Activated CD4-positive, alpha-beta memory T cell treated with anti-CD3 and anti-CD28 coated beads, Interleukin-2, amount 10 ng/mL, durations not matched to agents 7 days and 5 days (primary cell): ENCODE results near the gene VPS52. TPM values are rescaled to one million over a fixed set of nuclear protein-coding genes. Genes with fewer than 3 reads are reported as not detected.

Experiments used
- CTCF ChIA-PET: fragments of 350-600 bp; sonication (Branson Sonifier 250); formaldehyde crosslinking; loops from one replicate; lab custom pipeline; 2021; ENCODE audit warnings: antibody characterized with exemption, inconsistent platforms; lab: Charles Lee
- POLR2A ChIA-PET: fragments of 350-600 bp; sonication (Branson Sonifier 250); formaldehyde crosslinking; loops from one replicate; lab custom pipeline; 2021; ENCODE audit warnings: antibody characterized with exemption; lab: Charles Lee
- DNase-seq: peaks from one replicate; pipeline ENCODE4 v3.0.0-alpha.2; 2020
- H3K27ac Mint-ChIP-seq: one replicate; pipeline ENCODE4 v1.8.0; 2021; ENCODE audit warnings: mild to moderate bottlenecking, mixed read lengths
- H3K27me3 Mint-ChIP-seq: one replicate; pipeline ENCODE4 v1.8.0; 2021; ENCODE audit warnings: mixed read lengths
- H3K36me3 Mint-ChIP-seq: one replicate; pipeline ENCODE4 v1.8.0; 2021; ENCODE audit warnings: low read depth, mixed read lengths
- H3K4me1 Mint-ChIP-seq: one replicate; pipeline ENCODE4 v1.8.0; 2021; ENCODE audit warnings: mixed read lengths
- H3K4me3 Mint-ChIP-seq: one replicate; pipeline ENCODE4 v1.8.0; 2021; ENCODE audit warnings: mild to moderate bottlenecking, mixed read lengths
- H3K9me3 Mint-ChIP-seq: one replicate; pipeline ENCODE4 v1.8.0; 2021; ENCODE audit warnings: mixed read lengths
- total RNA-seq, 2 experiments: library from RNA; stranded (reverse); gene quantifications; one replicate each; pipeline ENCODE4 v1.2.3, GENCODE V29; 2021

VPS52 gene
- total RNA-seq, 2 experiments from 2014 or later = 53.1 to 59.7 TPM

GRCh38 chr6:33314943-33315792 is 43.5 kb upstream of the VPS52 start:
- H3K4me3 Mint-ChIP-seq = peak overlapping the region; percentile 87
- CTCF ChIA-PET = no interaction called here
- no peaks in the 10 kb centered on the region for H3K9me3 Mint-ChIP-seq
- H3K4me1 Mint-ChIP-seq = peaks cover 75% of the 10 kb centered on the region
- H3K27ac Mint-ChIP-seq = peak overlapping the region; percentile 91
- peaks cover 70% of the 10 kb centered on the region for H3K36me3 Mint-ChIP-seq
- POLR2A ChIA-PET = interaction anchor here (1.9 to 2.0 kb wide), 2 partner anchors 26 to 29 kb away, joined by 5 to 7 read pairs; partner anchors contain the start of gene WDR46
- DNase-seq = no peak
- H3K27me3 Mint-ChIP-seq = no peaks in the 10 kb centered on the region

GRCh38 chr6:33314515-33314942 is 42.9 kb upstream of the VPS52 start:
- no peaks in the 10 kb centered on the region for H3K27me3 Mint-ChIP-seq
- peaks cover 69% of the 10 kb centered on the region for H3K4me1 Mint-ChIP-seq
- H3K36me3 Mint-ChIP-seq = peaks cover 63% of the 10 kb centered on the region
- CTCF ChIA-PET = no interaction called here
- peak; percentile 78 for DNase-seq
- POLR2A ChIA-PET = interaction anchor here (1.9 kb wide), 1 partner anchor 30 kb away, joined by 7 read pairs; no protein-coding TSS in a partner anchor
- peak overlapping the region; percentile 87 for H3K4me3 Mint-ChIP-seq
- H3K27ac Mint-ChIP-seq = peak overlapping the region; percentile 91
- H3K9me3 Mint-ChIP-seq = no peaks in the 10 kb centered on the region

- no peaks in the 10 kb centered on the region for H3K9me3 Mint-ChIP-seq
Measured at GRCh38 chr6:33313709-33314514, 42.2 kb upstream of the VPS52 start, which contains the start of gene TAPBP. TSS of gene TAPBP (minus strand) at chr6:33314078. CDS start at chr6:33314041, 37 bp downstream.

GRCh38 chr6:33313105-33313708 is 41.5 kb upstream of the VPS52 start:
- peak; percentile 46 for DNase-seq
- Mint-ChIP-seq H3K4me1 (peaks cover 65% of the 10 kb centered on the region), H3K4me3 (peak overlapping the region; percentile 87), H3K9me3 (no peaks in the 10 kb centered on the region), H3K27ac (peak overlapping the region; percentile 91), H3K36me3 (peaks cover 60% of the 10 kb centered on the region), H3K27me3 (no peaks in the 10 kb centered on the region)
- ChIA-PET POLR2A (interaction anchor here (0.8 to 5.0 kb wide), 17 partner anchors 13 to 380 kb away, joined by 3 to 71 read pairs (median 4); partner anchors contain the start of genes B3GALT4, HLA-DPA1, PFDN6 and RGL2), CTCF (interaction anchor here (1.6 to 3.1 kb wide), 3 partner anchors 14 to 102 kb away, joined by 3 to 26 read pairs (median 16); partner anchors contain the start of gene RGL2)

More at GRCh38 chr6:33313709-33314514, 42.2 kb upstream of the VPS52 start, which contains the start of gene TAPBP:
- Mint-ChIP-seq H3K4me3 (peak within 1 kb of the TSS; percentile 87), H3K27ac (peak within 1 kb of the TSS; percentile 91), H3K27me3 (no peaks in the 10 kb centered on the region), H3K36me3 (peaks cover 60% of the 10 kb centered on the region), H3K4me1 (peaks cover 65% of the 10 kb centered on the region)
- DNase-seq = peak; percentile 84
- POLR2A ChIA-PET = interaction anchor here (0.8 to 5.0 kb wide), 15 partner anchors 13 to 379 kb away, joined by 3 to 71 read pairs (median 6); partner anchors contain the start of genes B3GALT4, HLA-DPA1, PFDN6 and RGL2
- CTCF ChIA-PET = interaction anchor here (3.1 kb wide), 2 partner anchors 15 to 31 kb away, joined by 16 to 26 read pairs; partner anchors contain the start of gene RGL2

GRCh38 chr6:33312361-33313104 is 40.9 kb upstream of the VPS52 start:
- Mint-ChIP-seq H3K4me3 (peak overlapping the region; percentile 87), H3K27me3 (no peaks in the 10 kb centered on the region), H3K27ac (peak overlapping the region; percentile 91), H3K9me3 (no peaks in the 10 kb centered on the region), H3K36me3 (peaks cover 59% of the 10 kb centered on the region), H3K4me1 (peaks cover 63% of the 10 kb centered on the region)
- peak; percentile 87 for DNase-seq
- POLR2A ChIA-PET = interaction anchor here (0.8 to 5.0 kb wide), 19 partner anchors 13 to 380 kb away, joined by 3 to 71 read pairs (median 4); partner anchors contain the start of genes B3GALT4, HLA-DPA1, PFDN6 and RGL2
- CTCF ChIA-PET = interaction anchor here (0.6 to 3.1 kb wide), 7 partner anchors 11 to 250 kb away, joined by 3 to 26 read pairs (median 5); partner anchors contain the start of genes B3GALT4 and RGL2

GRCh38 chr6:33306356-33306755 is 34.7 kb upstream of the VPS52 start:
- H3K36me3 Mint-ChIP-seq = peaks cover 63% of the 10 kb centered on the region
- no peaks in the 10 kb centered on the region for H3K27me3 Mint-ChIP-seq
- no peak overlapping the region for H3K4me3 Mint-ChIP-seq
- H3K27ac Mint-ChIP-seq = no peak overlapping the region
- H3K9me3 Mint-ChIP-seq = no peaks in the 10 kb centered on the region
- ChIA-PET POLR2A (interaction anchor here (2.2 kb wide), 1 partner anchor 35 kb away, joined by 5 read pairs; the partner anchor contains the start of genes RPS18 and VPS52), CTCF (interaction anchor here (0.7 kb wide), 1 partner anchor 339 kb away, joined by 3 read pairs; no protein-coding TSS in a partner anchor)
- no peak for DNase-seq
- peaks cover 40% of the 10 kb centered on the region for H3K4me1 Mint-ChIP-seq

GRCh38 chr6:33305052-33305451 is 33.4 kb upstream of the VPS52 start:
- H3K9me3 Mint-ChIP-seq = no peaks in the 10 kb centered on the region
- H3K27me3 Mint-ChIP-seq = no peaks in the 10 kb centered on the region
- DNase-seq = no peak
- peaks cover 43% of the 10 kb centered on the region for H3K4me1 Mint-ChIP-seq
- H3K27ac Mint-ChIP-seq = no peak overlapping the region
- ChIA-PET CTCF (no interaction called here), POLR2A (interaction anchor here (1.8 kb wide), 1 partner anchor 16 kb away, joined by 6 read pairs; the partner anchor contains the start of genes PFDN6 and WDR46)
- H3K4me3 Mint-ChIP-seq = no peak overlapping the region
- H3K36me3 Mint-ChIP-seq = peaks cover 63% of the 10 kb centered on the region

GRCh38 chr6:33304216-33304615 is 32.5 kb upstream of the VPS52 start:
- Mint-ChIP-seq H3K4me1 (peaks cover 51% of the 10 kb centered on the region), H3K36me3 (peaks cover 72% of the 10 kb centered on the region), H3K4me3 (no peak overlapping the region), H3K27me3 (no peaks in the 10 kb centered on the region), H3K9me3 (no peaks in the 10 kb centered on the region), H3K27ac (no peak overlapping the region)
- POLR2A ChIA-PET = interaction anchor here (1.8 kb wide), 1 partner anchor 15 kb away, joined by 6 read pairs; the partner anchor contains the start of genes PFDN6 and WDR46
- CTCF ChIA-PET = no interaction called here
- DNase-seq = no peak

GRCh38 chr6:33301877-33302276 is 30.2 kb upstream of the VPS52 start:
- Mint-ChIP-seq H3K27ac (no peak overlapping the region), H3K4me3 (no peak overlapping the region), H3K36me3 (peaks cover 58% of the 10 kb centered on the region), H3K4me1 (peaks cover 46% of the 10 kb centered on the region), H3K9me3 (no peaks in the 10 kb centered on the region), H3K27me3 (no peaks in the 10 kb centered on the region)
- DNase-seq = no peak
- ChIA-PET CTCF (interaction anchor here (1.0 to 1.5 kb wide), 3 partner anchors 10 to 103 kb away, joined by 4 to 6 read pairs (median 5); no protein-coding TSS in a partner anchor), POLR2A (interaction anchor here (1.6 to 6.0 kb wide), 4 partner anchors 10 to 30 kb away, joined by 4 to 71 read pairs (median 24); partner anchors contain the start of genes PFDN6, RPS18, TAPBP and VPS52)

GRCh38 chr6:33299237-33299944 is 27.7 kb upstream of the VPS52 start:
- Mint-ChIP-seq H3K4me3 (peak overlapping the region; percentile 95), H3K27me3 (no peaks in the 10 kb centered on the region), H3K36me3 (peaks cover 47% of the 10 kb centered on the region), H3K4me1 (peaks cover 41% of the 10 kb centered on the region), H3K27ac (peak overlapping the region; percentile 100), H3K9me3 (no peaks in the 10 kb centered on the region)
- ChIA-PET POLR2A (interaction anchor here (0.7 to 14.3 kb wide), 24 partner anchors 9 to 370 kb away, joined by 3 to 234 read pairs (median 4); partner anchors contain the start of genes B3GALT4, PFDN6, RPS18 and RXRB), CTCF (interaction anchor here (0.7 to 3.3 kb wide), 18 partner anchors 8 to 308 kb away, joined by 3 to 29 read pairs (median 4); partner anchors contain the start of genes B3GALT4, PFDN6, RPS18 and TAPBP)
- peak; percentile 94 for DNase-seq
